Measurements from ENCODE around the gene IL26.

DNA sequence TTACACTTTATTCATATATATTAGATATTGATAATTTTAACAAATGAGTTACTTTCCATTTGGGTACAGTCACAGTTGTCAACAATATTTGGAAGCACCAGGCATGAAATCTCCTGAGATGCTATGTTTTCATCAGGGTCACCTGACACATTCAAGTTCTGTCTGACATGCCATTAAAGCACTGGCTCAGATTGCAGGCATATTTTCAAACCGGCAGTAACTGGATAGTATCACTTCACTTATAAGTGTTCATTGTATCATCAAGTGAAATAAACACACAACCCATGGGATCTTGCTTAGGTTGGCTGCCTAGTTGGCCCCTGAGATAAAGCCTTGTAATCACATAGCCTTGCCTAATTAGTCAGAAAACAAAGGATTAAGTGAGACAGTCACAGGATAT is 70.8 kb downstream of the IL26 start:
- TF ChIP-seq, protein P1, sequence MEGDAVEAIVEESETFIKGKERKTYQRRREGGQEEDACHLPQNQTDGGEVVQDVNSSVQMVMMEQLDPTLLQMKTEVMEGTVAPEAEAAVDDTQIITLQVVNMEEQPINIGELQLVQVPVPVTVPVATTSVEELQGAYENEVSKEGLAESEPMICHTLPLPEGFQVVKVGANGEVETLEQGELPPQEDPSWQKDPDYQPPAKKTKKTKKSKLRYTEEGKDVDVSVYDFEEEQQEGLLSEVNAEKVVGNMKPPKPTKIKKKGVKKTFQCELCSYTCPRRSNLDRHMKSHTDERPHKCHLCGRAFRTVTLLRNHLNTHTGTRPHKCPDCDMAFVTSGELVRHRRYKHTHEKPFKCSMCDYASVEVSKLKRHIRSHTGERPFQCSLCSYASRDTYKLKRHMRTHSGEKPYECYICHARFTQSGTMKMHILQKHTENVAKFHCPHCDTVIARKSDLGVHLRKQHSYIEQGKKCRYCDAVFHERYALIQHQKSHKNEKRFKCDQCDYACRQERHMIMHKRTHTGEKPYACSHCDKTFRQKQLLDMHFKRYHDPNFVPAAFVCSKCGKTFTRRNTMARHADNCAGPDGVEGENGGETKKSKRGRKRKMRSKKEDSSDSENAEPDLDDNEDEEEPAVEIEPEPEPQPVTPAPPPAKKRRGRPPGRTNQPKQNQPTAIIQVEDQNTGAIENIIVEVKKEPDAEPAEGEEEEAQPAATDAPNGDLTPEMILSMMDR (IDR thresholded peaks at IDR 0.05) = no peak
- TF ChIP-seq POLR2A (IDR thresholded peaks at IDR 0.05) = no peak

Data from adrenal gland (tissue), 5 donors.